ENCODE data around the gene PWWP2B.

The PWWP2B gene

DNA sequence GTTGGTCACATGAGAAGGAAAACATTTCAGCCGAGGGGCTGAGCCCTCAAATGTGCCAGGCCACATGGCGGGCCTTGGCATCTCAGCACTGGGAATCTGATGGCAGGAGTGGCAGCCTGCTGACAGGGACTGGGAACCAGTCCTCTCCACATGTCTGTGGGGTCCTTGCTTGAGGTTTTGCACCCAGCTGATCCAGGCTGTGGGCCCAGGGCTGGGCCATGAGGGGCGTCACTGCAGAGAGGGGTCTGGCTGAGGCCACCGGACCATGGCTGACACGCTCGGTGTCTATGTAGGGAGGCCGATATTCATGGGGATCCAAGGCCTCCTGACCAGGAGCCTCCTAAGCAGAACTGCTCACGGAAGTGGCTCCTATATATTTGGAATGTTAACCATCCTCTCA, 31.0 kb upstream of the PWWP2B start:
- no peak for DNase-seq
- TF ChIP-seq, protein P1, sequence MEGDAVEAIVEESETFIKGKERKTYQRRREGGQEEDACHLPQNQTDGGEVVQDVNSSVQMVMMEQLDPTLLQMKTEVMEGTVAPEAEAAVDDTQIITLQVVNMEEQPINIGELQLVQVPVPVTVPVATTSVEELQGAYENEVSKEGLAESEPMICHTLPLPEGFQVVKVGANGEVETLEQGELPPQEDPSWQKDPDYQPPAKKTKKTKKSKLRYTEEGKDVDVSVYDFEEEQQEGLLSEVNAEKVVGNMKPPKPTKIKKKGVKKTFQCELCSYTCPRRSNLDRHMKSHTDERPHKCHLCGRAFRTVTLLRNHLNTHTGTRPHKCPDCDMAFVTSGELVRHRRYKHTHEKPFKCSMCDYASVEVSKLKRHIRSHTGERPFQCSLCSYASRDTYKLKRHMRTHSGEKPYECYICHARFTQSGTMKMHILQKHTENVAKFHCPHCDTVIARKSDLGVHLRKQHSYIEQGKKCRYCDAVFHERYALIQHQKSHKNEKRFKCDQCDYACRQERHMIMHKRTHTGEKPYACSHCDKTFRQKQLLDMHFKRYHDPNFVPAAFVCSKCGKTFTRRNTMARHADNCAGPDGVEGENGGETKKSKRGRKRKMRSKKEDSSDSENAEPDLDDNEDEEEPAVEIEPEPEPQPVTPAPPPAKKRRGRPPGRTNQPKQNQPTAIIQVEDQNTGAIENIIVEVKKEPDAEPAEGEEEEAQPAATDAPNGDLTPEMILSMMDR (IDR thresholded peaks at IDR 0.05) = no peak
- Mint-ChIP-seq H3K9me3 (peaks cover 10% of the 10 kb centered on the region), H3K4me1 (peaks cover 5% of the 10 kb centered on the region), H3K27ac (no peak overlapping the region), H3K27me3 (ENCODE audit: low read depth, poor library complexity) (peaks cover 7% of the 10 kb centered on the region), H3K36me3 (ENCODE audit: low read depth) (peaks cover 50% of the 10 kb centered on the region), H3K4me3 (no peak overlapping the region)

GRCh38 chr10:132366499-132366898, 30.5 kb upstream of the PWWP2B start:
- TF ChIP-seq, protein P1 (IDR thresholded peaks at IDR 0.05) = no peak

GRCh38 chr10:132368391-132368790, 28.6 kb upstream of the PWWP2B start:
- DNase-seq = no peak
- no peak overlapping the region for H3K4me3 Mint-ChIP-seq
- peaks cover 50% of the 10 kb centered on the region for H3K36me3 Mint-ChIP-seq (ENCODE audit: low read depth)
- peaks cover 7% of the 10 kb centered on the region for H3K27me3 Mint-ChIP-seq (ENCODE audit: low read depth, poor library complexity)
- peaks cover 10% of the 10 kb centered on the region for H3K9me3 Mint-ChIP-seq
- TF ChIP-seq, protein P1 (IDR thresholded peaks at IDR 0.05) = no peak
- H3K27ac Mint-ChIP-seq = no peak overlapping the region
- H3K4me1 Mint-ChIP-seq = peaks cover 11% of the 10 kb centered on the region

More at GRCh38 chr10:132366499-132366898, 30.5 kb upstream of the PWWP2B start:
- Mint-ChIP-seq H3K4me3 (no peak overlapping the region), H3K36me3 (ENCODE audit: low read depth) (peaks cover 50% of the 10 kb centered on the region), H3K4me1 (peaks cover 5% of the 10 kb centered on the region), H3K27ac (no peak overlapping the region), H3K27me3 (ENCODE audit: low read depth, poor library complexity) (peaks cover 7% of the 10 kb centered on the region), H3K9me3 (peaks cover 10% of the 10 kb centered on the region)
- no peak for DNase-seq

- Mint-ChIP-seq H3K4me3 (no peak overlapping the region), H3K4me1 (peaks cover 17% of the 10 kb centered on the region), H3K27me3 (ENCODE audit: low read depth, poor library complexity) (peaks cover 7% of the 10 kb centered on the region), H3K27ac (no peak overlapping the region), H3K36me3 (ENCODE audit: low read depth) (peaks cover 49% of the 10 kb centered on the region), H3K9me3 (peaks cover 10% of the 10 kb centered on the region)
- DNase-seq = no peak
- TF ChIP-seq, protein P1 (IDR thresholded peaks at IDR 0.05) = no peak
These were observed 27.9 kb upstream of the PWWP2B start for GRCh38 chr10:132368881-132369635.

DNA sequence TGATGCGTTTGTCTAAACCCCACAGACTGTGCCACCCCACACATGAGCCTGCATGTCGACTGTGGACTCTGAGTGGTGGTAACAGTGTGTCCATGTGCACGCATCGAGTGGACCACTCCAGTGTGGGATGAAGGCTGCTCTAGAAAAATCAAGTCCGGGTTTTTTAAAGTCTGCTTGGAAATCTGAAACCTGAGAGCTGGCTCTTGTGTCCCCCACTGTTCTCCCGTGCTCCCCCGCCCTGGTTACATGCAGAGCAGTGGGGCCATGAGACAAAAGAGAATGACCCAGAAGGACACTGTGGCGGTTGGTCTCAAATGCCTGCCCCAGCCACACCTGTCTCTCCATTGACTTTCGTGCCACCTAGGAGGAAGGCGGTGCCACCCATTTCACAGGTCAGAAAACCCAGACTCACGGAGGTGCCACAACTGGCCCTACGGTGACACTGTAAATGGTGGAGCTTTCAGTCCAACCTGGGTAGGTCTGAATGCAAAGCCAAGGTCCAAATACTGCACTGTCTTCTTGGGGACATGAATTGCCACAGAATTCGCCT, 27.3 kb upstream of the PWWP2B start:
- H3K4me3 Mint-ChIP-seq = no peak overlapping the region
- TF ChIP-seq, protein P1 (IDR thresholded peaks at IDR 0.05) = no peak
- H3K9me3 Mint-ChIP-seq = peaks cover 10% of the 10 kb centered on the region
- H3K4me1 Mint-ChIP-seq = peaks cover 21% of the 10 kb centered on the region
- H3K27me3 Mint-ChIP-seq (ENCODE audit: low read depth, poor library complexity) = peaks cover 7% of the 10 kb centered on the region
- H3K36me3 Mint-ChIP-seq (ENCODE audit: low read depth) = peaks cover 42% of the 10 kb centered on the region
- H3K27ac Mint-ChIP-seq = no peak overlapping the region
- DNase-seq = no peak

All from nephron progenitor cell (in vitro differentiated cells).